ENCODE data around the gene ZMYM2. TPM values are rescaled to one million over a fixed set of nuclear protein-coding genes. Genes with fewer than 3 reads are reported as not detected.

Gene ZMYM2
- polyA plus RNA-seq, 3 donors, result 8.7 to 18.2 (median 11.7) TPM

DNA sequence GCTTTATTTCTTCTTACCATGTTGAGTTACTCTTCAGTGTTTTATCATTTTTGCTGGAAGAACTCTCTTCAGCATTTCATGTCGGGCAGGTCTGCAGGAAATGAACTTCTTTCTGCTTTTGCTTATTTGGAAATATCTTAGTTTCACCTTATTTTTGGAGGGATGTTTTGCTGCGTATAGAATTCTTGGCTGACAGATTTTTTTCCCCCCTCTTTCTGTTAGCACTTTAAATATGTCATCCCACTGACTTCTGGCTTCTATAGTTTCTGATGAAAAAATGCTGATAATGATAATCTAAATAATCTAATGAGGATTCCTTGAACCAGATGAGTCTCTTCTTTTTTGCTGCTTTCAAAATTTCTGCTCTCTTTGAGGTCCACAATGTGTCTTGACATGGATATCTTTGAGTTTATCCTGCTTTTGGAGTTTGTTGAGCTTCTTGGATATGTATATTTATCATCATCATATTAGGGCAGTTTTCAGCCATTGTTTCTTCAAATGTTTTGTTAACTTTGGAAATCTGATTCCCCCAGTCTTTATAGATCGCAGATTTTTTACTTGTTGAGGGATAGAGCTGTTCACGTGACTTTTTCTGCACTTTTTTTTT is 20.4 kb downstream of the ZMYM2 start:
- 84 to 100% (median 98%) methylated on average over 4 of the region's 4 CpGs for WGBS, 3 donors
- no peak overlapping the region for H3K27ac ChIP-seq (ENCODE audit: low read depth, low read length)

DNA sequence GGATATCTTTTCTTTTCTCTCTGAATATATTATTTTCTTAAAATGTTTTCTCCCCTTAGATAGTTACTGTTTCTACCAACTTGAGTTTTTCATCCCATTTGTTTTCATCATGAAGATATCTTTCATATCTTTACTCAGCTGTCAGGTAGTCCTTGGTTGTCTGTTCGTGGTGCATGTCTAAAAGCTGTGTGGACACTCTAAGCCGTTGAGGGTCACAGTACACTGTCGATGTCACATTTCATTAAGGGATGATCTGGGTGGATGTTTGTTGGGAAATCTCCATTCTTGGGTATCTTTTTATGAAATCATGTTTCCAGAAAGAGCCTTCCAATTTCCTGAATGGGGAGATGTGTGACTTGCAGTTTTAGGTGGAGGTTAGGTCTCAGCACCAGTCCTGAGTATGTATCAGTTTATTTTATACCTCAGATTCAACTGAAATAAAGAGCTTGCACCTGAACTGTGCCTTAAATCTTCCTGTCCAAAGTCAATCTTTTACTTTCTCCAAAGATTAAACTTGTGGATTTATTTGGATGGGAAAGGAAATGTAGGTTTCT is 23.2 kb downstream of the ZMYM2 start:
- no peak overlapping the region for H3K27ac ChIP-seq (ENCODE audit: low read depth, low read length)
- 58 to 80% (median 67%) methylated on average over 3 of the region's 3 CpGs for WGBS, 3 donors

DNA sequence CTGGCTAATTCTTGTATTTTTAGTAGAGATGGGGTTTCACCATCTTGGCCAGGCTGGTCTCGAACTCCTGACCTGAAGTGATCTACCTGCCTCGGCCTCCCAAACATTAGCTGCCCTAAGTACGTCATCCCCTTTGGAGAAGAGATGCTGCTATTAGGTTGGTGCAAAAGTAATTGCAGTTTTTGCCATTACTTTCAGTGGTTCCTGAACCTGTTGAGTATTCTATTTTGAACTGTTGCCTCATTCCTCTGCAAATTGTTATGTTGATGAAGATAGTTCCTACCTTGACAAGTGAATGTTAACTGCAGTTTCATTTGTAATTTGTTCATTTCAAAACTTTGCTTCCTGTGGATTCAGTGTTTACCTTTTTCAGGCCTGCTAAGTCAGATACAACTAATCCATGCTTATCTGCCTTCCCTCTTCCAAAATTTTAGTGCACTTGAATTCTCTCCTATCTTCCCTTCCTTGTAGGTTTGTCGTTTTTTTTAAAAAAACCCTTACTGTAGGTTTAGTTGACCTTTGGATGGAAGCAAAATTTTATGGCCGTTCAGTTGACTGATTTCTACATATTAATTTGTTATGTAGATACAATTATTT is 24.0 kb downstream of the ZMYM2 start:
- 81 to 92% (median 85%) methylated on average over 5 of the region's 5 CpGs for WGBS, 3 donors
- no peak overlapping the region for H3K27ac ChIP-seq (ENCODE audit: low read depth, low read length)

DNA sequence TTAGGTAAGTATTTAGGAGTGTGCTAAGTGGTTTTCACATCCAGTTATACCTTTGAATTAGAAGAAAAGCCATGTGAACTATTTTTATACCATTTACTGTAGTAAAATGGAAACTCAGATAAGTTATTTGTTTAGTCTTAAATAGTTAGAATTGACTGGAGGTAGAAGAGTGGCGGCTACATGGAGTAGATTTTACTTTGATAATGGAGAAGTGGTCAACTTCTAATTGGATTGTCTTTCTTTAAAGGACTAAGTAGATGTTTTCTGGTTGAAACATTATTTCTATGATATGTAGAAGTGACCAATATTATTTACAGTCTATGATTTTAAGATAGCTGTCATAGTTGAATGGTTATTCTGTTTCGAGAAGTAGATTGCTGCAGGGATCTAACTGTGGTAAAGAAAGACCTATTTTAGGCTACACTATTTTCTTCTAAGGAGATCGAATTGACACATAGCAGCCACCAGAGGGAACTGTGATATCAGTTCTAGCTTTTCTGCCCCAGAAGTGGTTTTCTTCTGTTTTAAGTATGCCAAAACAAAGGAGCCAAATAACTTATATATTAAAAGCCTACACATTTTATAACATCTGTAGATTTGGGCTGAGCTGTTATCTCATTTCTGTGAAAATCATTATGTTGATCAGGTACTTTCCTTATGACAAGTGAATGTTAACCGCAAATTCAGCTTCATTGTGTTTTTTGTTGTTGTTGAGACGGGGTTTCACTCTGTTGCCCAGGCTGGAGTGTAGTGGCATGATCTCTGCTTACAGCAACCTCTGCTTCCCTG is 26.1 kb downstream of the ZMYM2 start:
- no peak overlapping the region for H3K27ac ChIP-seq (ENCODE audit: low read depth, low read length)
- 57 to 72% (median 71%) methylated on average over 5 of the region's 5 CpGs for WGBS, 3 donors

DNA sequence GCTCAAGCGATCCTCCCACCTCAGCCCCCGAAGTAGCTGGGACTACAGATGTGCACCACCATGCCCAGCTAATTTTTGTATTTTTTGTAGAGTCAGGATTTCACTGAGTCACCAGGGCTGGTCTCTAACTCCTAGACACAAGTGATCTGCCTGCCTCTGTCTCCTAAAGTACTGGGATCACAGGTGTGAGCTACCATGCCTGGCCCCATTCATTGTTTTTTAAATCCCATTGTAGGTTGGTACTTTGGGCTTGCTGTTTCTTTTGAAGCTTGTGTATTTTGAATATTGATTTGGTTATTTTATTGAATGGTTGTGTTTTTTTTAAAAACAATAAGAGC is 26.7 kb downstream of the ZMYM2 start:
- H3K27ac ChIP-seq (ENCODE audit: low read depth, low read length), result no peak overlapping the region
- WGBS, 3 donors, result 47 to 70% (median 58%) methylated on average over 2 of the region's 2 CpGs

DNA sequence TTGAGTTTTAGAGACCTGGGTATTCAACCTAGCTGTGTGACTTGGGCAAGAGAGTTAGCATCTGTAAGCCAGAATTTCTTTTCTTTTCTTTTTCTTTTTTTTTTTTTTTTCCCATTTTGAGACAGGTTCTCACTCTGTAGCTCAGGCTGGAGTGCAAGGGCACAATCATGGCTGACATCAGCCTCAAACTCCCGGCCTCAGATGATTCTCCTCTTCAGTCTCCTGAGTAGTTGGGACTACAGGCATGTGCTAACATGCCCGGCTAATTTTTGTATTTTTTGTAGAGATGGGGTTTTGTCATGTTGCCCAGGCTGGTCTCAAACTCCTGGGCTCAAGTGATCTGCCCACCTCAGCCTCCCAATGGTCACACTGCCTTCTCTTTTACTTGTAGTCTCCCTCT is 33.0 kb downstream of the ZMYM2 start:
- H3K27ac ChIP-seq (ENCODE audit: low read depth, low read length), result no peak overlapping the region
- WGBS, 3 donors, result 89 to 95% (median 93%) methylated on average over 2 of the region's 2 CpGs

DNA sequence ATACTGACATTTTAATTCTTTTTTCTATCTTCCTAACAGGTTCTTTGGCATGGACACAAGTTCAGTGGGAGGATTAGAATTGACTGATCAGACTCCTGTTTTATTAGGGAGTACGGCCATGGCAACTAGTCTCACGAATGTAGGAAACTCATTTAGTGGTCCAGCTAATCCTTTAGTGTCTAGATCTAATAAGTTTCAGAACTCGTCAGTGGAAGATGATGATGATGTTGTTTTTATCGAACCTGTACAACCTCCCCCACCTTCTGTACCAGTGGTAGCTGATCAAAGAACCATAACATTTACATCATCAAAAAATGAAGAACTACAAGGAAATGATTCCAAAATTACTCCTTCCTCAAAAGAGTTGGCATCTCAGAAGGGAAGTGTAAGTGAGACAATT is 34.5 kb downstream of the ZMYM2 start:
- H3K27ac ChIP-seq (ENCODE audit: low read depth, low read length), result no peak overlapping the region
- 86 to 93% (median 87%) methylated on average over 4 of the region's 4 CpGs for WGBS, 3 donors

DNA sequence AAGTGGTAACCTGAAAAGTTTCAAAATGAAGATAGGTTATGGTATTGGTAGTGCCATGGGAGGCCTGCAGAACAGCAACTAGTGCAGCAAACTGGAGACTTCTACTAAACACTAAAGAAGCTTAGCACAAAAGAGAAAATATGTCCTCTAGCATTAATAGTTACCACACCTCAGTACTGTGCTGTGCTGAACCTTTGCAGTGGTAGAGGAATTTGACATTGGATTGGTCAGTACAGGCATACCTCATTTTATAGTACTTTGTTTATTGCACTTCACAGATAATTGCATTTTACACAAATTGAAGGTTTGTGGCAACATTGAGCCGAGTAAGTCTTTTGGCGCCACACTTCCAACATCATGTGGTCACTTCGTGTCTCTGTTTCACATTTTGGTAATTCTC is 40.4 kb downstream of the ZMYM2 start:
- no peak overlapping the region for H3K27ac ChIP-seq (ENCODE audit: low read depth, low read length)
- 95 to 97% (median 96%) methylated on average over 3 of the region's 3 CpGs for WGBS, 3 donors

DNA sequence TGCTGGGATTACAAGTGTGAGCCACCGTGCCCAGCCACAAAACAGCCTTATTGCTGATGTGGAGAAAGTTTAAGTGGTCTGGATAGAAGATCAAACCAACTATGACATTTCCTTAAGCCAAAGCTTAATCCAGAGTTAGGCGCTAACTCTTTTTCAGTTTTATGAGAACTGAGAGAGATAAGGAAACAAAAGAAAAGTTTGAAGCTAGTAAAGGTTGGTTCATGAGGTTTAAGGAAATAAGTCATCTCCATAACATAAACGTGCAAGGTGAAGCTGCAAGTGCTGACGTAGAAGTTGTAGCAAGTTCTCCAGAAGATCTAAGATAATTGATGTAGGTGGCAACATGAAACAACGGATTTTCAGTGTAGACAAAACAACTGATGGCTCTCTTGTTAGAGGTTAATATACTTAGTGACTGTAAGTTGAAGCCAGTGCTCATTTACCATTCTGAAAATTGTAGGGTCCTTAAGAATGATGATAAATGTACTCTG is 41.6 kb downstream of the ZMYM2 start:
- H3K27ac ChIP-seq (ENCODE audit: low read depth, low read length), result no peak overlapping the region
- 82 to 88% (median 85%) methylated on average over 5 of the region's 5 CpGs for WGBS, 3 donors

DNA sequence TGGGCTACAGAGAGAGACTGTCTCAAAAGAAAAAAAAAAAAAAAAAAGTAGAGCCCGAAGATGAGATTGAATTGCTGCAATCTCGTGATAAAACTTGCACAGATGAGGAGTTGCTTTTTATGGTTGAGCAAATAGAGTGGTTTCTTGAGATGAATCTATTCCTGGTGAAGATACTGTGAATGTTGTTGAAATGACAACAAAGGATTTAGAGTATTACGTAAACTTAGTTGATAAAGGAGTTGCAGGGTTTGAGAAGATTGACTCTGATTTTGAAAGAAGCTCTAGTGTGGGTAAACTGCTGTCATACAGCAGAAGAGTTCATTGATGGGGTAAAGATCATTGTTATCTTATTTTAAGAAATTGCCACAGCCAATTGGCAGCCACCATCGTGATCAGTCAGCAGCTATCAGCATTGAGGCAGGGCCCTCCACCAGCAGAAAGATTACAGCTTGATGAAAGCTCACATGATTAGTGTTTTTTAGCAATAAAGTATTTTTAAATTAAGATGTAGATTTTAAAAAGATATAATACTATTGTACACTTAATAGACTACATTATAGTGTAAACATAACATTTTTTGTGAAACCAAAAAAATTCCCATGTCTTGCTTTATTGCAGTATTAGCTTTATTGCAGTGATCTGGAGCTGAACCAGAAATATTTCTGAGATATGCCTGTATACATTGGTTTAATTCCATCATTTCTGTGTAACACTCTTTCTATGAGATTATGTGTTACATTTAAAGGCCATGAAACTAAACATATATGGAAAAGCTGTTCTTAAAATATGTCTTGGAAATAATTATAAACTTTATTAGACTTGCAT is 43.1 kb downstream of the ZMYM2 start:
- no peak overlapping the region for H3K27ac ChIP-seq (ENCODE audit: low read depth, low read length)
- 72 to 80% (median 80%) methylated on average over 4 of the region's 4 CpGs for WGBS, 3 donors

DNA sequence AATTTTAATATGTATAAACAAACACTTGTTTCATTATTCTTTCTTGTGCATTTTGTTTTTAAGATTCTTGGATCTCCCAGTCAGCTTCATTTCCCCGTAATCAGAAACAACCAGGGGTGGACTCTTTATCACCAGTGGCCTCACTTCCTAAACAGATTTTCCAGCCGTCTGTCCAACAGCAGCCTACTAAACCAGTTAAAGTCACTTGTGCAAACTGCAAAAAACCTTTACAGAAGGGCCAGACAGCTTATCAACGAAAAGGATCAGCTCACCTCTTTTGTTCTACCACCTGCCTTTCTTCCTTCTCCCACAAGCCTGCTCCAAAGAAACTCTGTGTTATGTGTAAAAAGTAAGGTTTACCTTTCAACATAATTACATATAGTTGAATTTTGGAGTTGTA is 44.3 kb downstream of the ZMYM2 start:
- WGBS, 3 donors, result 28 to 61% (median 59%) methylated on average over 3 of the region's 3 CpGs
- no peak overlapping the region for H3K27ac ChIP-seq (ENCODE audit: low read depth, low read length)

DNA sequence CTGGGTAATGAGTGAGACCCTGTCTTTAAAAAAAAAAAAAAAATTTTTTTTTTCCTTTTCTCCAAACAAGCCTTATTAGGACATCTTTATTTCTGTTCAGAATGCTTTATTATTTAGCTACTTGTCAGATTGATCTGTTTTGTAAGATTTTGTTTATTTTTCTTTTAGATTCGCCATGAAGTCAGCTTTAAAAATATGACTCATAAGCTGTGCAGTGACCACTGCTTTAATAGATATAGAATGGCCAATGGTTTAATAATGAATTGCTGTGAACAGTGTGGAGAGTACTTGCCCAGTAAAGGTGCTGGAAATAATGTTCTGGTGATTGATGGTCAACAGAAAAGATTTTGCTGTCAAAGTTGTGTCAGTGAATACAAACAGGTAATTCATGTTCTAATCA is 47.7 kb downstream of the ZMYM2 start:
- WGBS, 3 donors, result 86 to 96% (median 89%) methylated on average over 1 of the region's 1 CpG
- H3K27ac ChIP-seq (ENCODE audit: low read depth, low read length), result no peak overlapping the region

DNA sequence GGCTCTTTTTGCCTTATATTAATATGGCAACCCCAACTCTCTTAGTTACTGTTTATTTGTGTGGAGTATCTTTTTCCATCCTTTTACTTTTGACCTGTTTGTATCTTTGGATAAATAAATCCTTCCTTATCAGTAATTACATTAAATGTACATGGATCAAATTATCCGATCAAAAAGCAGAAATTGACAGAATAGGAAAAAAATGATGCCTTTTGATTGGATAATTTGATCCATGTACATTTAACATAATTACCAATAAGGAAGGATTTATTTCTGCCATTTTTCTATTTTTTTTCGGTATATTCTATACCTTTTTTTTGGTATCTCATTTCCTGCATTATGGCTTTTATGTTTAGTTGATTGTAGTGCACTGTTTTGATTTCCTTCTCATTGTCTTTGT is 57.2 kb downstream of the ZMYM2 start:
- no peak overlapping the region for H3K27ac ChIP-seq (ENCODE audit: low read depth, low read length)
- WGBS, 3 donors, result 96 to 97% (median 97%) methylated on average over 2 of the region's 2 CpGs

DNA sequence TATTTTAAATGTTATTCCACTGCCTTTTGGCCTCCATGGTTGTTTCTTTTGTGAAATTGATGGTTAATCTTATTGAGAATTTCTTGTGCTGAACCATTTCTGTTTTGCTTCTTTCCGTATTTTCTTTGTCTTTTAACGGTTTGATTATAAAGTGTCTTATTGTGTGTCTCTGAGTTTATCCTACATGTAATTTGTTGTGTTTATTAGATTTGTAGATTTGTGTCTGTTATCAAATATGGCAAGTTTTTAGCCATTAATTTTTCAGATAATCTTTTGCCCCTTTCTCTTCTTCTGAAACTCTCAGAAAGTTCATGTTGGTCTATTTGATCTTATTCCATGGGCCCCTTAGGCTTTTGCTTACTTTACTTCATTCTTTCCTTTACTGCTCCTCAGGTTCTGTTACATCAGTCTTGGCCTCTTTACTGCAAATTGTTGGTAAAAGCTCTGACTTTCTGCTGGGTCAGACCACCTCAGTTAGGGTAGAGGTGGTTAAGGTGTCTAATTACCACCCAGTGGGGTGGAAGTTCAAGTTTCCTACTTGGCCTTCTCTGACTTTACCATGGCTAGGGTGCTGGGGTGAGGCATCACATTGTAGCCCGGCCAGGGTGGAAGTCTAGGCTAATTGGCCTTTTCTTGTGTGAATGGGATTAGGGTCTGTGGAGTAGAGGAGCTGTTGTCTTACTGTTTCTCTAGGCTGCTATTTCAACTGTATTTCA is 58.3 kb downstream of the ZMYM2 start:
- H3K27ac ChIP-seq (ENCODE audit: low read depth, low read length), result no peak overlapping the region
- 94 to 99% (median 97%) methylated on average over 3 of the region's 3 CpGs for WGBS, 3 donors

DNA sequence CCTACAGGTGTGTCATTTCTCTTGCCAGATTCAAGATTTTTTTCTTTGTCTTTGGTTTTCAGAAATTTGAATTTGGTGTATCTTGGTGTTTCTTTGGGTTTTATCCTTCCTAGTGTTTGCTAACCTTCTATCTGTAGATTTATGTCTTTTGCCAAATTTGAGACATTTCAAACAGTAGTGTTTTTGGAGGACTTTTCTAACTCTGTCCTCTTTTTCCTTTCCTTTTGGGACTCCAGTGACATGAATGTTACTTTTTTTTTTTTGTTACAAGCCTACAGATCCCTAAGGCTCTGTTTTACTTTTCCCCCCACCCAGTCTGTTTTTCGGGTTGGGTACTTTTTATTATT is 58.8 kb downstream of the ZMYM2 start:
- H3K27ac ChIP-seq (ENCODE audit: low read depth, low read length), result no peak overlapping the region
- 90 to 96% (median 95%) methylated on average over 1 of the region's 1 CpG for WGBS, 3 donors

DNA sequence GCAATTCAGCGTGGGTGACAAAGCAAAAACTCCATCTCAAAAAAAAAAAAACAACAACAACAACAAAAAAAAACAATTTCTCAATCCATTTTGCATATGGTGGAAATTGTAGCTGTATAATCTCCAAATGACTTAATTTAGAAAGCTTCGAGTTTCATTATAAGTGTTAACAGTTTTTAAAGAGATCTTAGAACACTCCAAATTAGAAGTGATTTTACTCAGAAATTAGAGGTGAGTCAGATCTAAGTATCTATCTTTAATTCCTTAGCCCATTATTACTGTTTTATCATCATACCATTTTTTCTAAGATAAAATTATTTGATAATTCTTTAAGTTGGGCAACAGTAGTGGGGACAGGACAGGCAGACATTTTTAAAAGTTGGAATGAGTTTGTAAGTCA is 60.5 kb downstream of the ZMYM2 start:
- WGBS, 3 donors, result 85 to 98% (median 93%) methylated on average over 2 of the region's 2 CpGs

DNA sequence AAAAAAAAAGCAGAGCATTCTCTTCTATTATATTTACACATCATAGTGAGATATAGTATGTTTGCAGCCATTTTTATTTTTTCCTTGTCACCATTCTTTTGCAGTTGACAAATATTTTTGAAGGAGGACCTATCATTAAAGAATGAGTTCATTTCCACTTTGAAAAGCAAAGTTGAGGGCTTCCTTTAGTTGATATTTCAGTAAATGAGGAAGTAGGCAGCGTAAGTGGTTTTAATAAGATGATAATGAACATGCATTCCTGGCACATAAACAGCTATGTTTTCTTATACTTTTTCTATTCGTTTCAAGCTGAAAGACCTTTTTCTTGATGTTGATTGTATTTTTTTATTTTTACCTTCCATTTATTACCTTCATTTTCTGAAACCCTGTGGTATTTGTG is 66.2 kb downstream of the ZMYM2 start:
- WGBS, 3 donors, result 47 to 86% (median 61%) methylated on average over 2 of the region's 2 CpGs
- no peak overlapping the region for H3K27ac ChIP-seq (ENCODE audit: low read depth, low read length)

More for the DNA sequence above, 60.5 kb downstream of the ZMYM2 start:
- no peak overlapping the region for H3K27ac ChIP-seq (ENCODE audit: low read depth, low read length)

DNA sequence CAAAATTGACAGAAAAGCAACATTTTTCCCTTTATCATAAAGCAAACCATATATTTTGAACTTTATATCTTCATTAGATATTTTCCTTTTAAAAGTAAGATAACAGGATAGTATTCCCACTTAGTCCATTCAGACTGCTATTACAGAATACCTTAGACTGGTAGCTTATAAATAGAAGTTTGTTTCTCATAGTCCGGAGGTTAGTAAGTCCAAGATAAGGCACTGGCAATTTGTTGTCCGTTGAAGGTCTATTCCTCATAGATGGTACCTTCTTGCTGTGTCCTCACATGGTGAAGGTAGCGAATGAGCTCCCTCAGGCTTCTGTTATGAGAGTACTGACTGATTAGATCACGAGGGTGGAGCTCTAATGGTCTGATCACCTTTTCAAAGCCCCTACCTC is 70.4 kb downstream of the ZMYM2 start:
- H3K27ac ChIP-seq (ENCODE audit: low read depth, low read length), result no peak overlapping the region
- WGBS, 3 donors, result 77 to 96% (median 82%) methylated on average over 4 of the region's 4 CpGs
